Thoracic aorta (tissue), 2 donors: Measurements from ENCODE around the gene RIT2. TPM values are rescaled to one million over a fixed set of nuclear protein-coding genes. Genes with fewer than 3 reads are reported as not detected.

Source experiments
- ATAC-seq: fragments of 150-250 bp; one replicate; pipeline ENCODE4 v1.8.0; 2017; ENCODE audit warnings: low read depth; ENCODE audit not compliant: insufficient number of reproducible peaks, low FRiP score
- DNase-seq: peaks from one replicate; pipeline ENCODE4 v3.0.0-alpha.2; 2020; ENCODE audit warnings: low spot score
- H3K27ac ChIP-seq, 2 donors: fragments of 200-600 bp; sonication (generic); 1 replicate in 1 of 2; 2 replicates in 1 of 2; pipeline ENCODE4 v1.5.1; 2016; ENCODE audit warnings: mild to moderate bottlenecking in 2 of 2, moderate library complexity in 2 of 2
- H3K27me3 ChIP-seq: fragments of 200-600 bp; sonication (generic); replicated peaks from 2 replicates; pipeline ENCODE4 v1.6.0; 2016; ENCODE audit warnings: mild to moderate bottlenecking; ENCODE audit not compliant: insufficient read depth
- H3K36me3 ChIP-seq: fragments of 200-600 bp; sonication (generic); one replicate; pipeline ENCODE4 v1.5.1; 2016
- H3K4me1 ChIP-seq, 2 donors: fragments of 200-600 bp; sonication (generic); 1 replicate in 1 of 2; 2 replicates in 1 of 2; pipeline versions ENCODE4 v1.5.1 to v1.6.0; 2016; ENCODE audit warnings: low read depth in 2 of 2, mild to moderate bottlenecking in 1 of 2; ENCODE audit not compliant: control insufficient read depth in 1 of 2
- H3K4me3 ChIP-seq: fragments of 200-600 bp; sonication (generic); 2 replicates; pipeline ENCODE4 v1.5.1; 2016; ENCODE audit warnings: mild to moderate bottlenecking
- H3K9me3 ChIP-seq: fragments of 200-600 bp; sonication (generic); 2 replicates; pipeline ENCODE4 v1.5.1; 2016
- total RNA-seq, 2 donors: library from RNA; depleted of rRNA; stranded (reverse); fragments of >200 nt; gene quantifications; one replicate each; pipeline versions ENCODE4 v1.1.0 to v1.2.3, GENCODE V29; 2016
- TF ChIP-seq, protein P1 (sequence below): fragments of 200-600 bp; sonication (generic); IDR thresholded peaks from one replicate; pipeline ENCODE4 v1.5.1; 2019; ENCODE audit warnings: antibody characterized with exemption

The RIT2 gene
- total RNA-seq, 2 donors from 2014 or later: not detected

DNA sequence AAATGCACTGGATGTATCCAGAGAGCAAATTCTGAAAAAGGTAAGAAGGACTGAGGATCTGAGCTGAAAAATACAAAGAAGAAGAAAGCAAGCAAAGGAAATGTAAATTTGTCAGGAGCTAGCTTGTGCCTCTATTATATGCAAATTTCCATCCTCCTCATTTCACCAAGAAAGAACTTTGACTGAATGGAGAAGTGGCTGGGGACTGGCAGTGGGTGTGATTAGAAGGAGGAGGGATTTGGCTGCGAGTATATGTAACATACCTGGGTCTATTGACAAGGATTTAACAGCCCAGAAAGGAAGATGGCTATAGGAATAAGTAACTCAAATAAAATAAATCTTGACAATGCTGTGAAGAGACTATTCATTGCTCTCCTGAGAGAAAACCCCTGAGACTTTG is 19.4 kb upstream of the RIT2 start:
- TF ChIP-seq, protein P1, sequence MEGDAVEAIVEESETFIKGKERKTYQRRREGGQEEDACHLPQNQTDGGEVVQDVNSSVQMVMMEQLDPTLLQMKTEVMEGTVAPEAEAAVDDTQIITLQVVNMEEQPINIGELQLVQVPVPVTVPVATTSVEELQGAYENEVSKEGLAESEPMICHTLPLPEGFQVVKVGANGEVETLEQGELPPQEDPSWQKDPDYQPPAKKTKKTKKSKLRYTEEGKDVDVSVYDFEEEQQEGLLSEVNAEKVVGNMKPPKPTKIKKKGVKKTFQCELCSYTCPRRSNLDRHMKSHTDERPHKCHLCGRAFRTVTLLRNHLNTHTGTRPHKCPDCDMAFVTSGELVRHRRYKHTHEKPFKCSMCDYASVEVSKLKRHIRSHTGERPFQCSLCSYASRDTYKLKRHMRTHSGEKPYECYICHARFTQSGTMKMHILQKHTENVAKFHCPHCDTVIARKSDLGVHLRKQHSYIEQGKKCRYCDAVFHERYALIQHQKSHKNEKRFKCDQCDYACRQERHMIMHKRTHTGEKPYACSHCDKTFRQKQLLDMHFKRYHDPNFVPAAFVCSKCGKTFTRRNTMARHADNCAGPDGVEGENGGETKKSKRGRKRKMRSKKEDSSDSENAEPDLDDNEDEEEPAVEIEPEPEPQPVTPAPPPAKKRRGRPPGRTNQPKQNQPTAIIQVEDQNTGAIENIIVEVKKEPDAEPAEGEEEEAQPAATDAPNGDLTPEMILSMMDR: no peak
- H3K4me3 ChIP-seq: no peak overlapping the region
- H3K9me3 ChIP-seq: no peaks in the 10 kb centered on the region
- H3K27me3 ChIP-seq: no peaks in the 10 kb centered on the region
- ATAC-seq (no peak), DNase-seq (no peak)
- H3K27ac ChIP-seq: no peak overlapping the region
- no peaks in the 10 kb centered on the region for H3K36me3 ChIP-seq
- H3K4me1 ChIP-seq: no peaks in the 10 kb centered on the region

DNA sequence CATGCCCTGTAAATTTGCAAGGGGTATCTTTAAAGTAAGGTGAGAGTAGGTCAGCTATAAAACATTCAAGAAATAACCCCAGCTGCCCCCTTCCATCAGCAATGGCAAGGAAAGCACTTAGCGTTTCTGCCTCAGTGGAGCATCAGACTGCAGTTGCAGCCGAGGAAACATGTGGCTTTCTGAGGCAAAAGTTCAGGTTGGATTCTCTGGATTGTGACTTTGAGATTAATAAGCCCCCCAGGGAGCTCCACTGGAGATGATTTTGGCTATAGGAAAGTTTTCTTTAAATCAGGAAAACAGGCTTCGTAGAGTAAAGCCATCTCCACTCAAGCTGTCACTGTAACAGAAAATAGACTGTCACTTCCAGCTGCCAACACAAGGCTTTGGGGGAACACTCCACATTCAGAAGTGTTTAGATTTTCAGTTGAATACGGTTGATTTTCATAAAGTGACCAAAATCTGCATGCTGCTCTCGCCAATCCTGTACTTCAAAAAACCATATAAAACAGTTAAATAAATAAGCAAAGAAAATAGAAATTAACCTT is 15.3 kb upstream of the RIT2 start:
- Histone ChIP-seq H3K27me3 (no peaks in the 10 kb centered on the region), H3K27ac (no peak overlapping the region), H3K4me1 (no peaks in the 10 kb centered on the region), H3K4me3 (no peak overlapping the region), H3K9me3 (no peaks in the 10 kb centered on the region), H3K36me3 (no peaks in the 10 kb centered on the region)
- ATAC-seq (no peak), DNase-seq (no peak)
- TF ChIP-seq, protein P1: no peak

DNA sequence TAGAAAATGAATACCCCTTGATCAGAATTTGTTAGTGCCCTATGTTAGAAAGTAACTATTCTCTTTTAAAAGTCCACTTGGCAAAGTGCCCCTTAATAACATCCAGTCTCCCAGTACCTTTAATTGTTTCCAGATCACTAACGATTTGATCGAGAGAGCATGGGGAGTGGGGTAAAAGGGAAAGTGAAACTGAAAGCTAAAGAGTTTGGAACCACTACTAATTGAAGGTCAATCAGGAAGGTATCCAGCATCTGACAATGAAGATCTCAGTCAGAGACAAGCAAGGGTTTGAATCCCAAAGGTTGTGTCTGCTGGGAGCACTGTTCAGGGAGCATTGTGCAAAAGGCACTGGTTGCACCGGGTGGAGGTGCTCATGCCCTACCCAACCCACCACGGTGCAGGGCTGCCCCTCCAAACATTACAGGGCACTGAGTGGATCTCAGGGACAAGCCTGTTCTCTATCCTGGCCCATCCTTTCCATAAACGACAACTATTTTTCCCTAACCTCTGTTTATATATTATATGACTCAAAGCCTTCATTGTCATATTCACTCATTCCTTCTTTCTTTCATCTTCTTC is 14.6 kb upstream of the RIT2 start:
- H3K36me3 ChIP-seq: no peaks in the 10 kb centered on the region
- no peaks in the 10 kb centered on the region for H3K4me1 ChIP-seq
- DNase-seq (no peak), ATAC-seq (no peak)
- TF ChIP-seq, protein P1: no peak
- no peaks in the 10 kb centered on the region for H3K27me3 ChIP-seq
- H3K4me3 ChIP-seq: no peak overlapping the region
- H3K27ac ChIP-seq: no peak overlapping the region
- no peaks in the 10 kb centered on the region for H3K9me3 ChIP-seq

DNA sequence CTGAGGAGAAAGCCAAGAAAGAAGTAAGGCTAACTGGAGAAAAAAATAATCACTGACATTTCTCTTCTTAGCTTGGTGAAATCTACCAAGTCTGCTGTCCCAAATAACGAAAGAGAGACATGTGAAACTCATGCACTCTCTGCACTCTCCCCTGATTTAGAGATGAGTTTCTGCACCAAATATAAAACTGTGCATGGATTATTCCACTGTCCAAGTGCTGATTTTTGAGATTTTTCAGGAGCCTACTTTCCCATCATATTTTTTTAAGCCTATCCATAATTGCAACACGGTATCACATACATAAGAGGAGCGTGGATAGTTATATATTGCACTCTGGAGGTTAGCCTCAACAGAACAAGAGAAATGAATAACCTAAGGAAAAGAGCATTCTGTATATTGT is 10.0 kb upstream of the RIT2 start:
- ATAC-seq (no peak), DNase-seq (no peak)
- Histone ChIP-seq H3K36me3 (no peaks in the 10 kb centered on the region), H3K27ac (no peak overlapping the region), H3K9me3 (no peaks in the 10 kb centered on the region), H3K4me1 (no peaks in the 10 kb centered on the region), H3K4me3 (no peak overlapping the region), H3K27me3 (no peaks in the 10 kb centered on the region)
- TF ChIP-seq, protein P1: no peak

DNA sequence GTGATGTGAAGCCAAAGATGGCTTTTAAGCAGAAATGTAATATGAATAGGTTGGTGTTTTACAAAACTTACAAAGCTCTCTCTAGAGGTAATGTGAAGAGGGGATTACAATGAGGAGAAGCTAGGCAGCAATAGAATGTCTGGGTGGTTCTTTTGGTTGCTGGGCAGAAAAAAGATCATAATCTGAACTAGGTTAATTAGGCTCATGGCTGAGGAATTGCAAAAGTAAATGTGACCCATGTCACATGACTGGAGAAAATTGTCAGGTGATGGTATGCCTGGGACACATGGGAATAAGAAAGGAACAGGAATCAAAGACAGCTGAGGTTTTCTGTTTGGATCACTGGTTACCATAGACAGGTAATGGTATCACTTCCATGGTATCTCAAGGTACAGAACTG is 7.5 kb upstream of the RIT2 start:
- ATAC-seq (no peak), DNase-seq (no peak)
- Histone ChIP-seq H3K27ac (no peak overlapping the region), H3K36me3 (no peaks in the 10 kb centered on the region), H3K27me3 (no peaks in the 10 kb centered on the region), H3K9me3 (no peaks in the 10 kb centered on the region), H3K4me1 (no peaks in the 10 kb centered on the region), H3K4me3 (no peak overlapping the region)
- TF ChIP-seq, protein P1: no peak
